Sigmoid colon (tissue), 7 donors: Measurements from ENCODE around the gene RNF39. TPM values are rescaled to one million over a fixed set of nuclear protein-coding genes. Genes with fewer than 3 reads are reported as not detected.

ENCODE experiments used
- DNase-seq: peaks from one replicate; pipeline ENCODE4 v3.0.0-alpha.2; 2019
- H3K27ac ChIP-seq, 4 donors: fragments of 200-600 bp; sonication (generic); one replicate each; pipeline ENCODE4 v1.5.1; 2016 to 2019; ENCODE audit warnings: mild to moderate bottlenecking in 1 of 4
- H3K27me3 ChIP-seq, 3 donors: fragments of 200-600 bp; sonication (generic); one replicate each; pipeline ENCODE4 v1.5.1; 2019; ENCODE audit warnings: mild to moderate bottlenecking in 1 of 3
- H3K36me3 ChIP-seq, 4 donors: fragments of 200-600 bp; sonication (generic); one replicate each; pipeline ENCODE4 v1.5.1; 2016 to 2019
- H3K4me1 ChIP-seq, 4 donors: fragments of 200-600 bp; sonication (generic); one replicate each; pipeline ENCODE4 v1.5.1; 2017 to 2019
- H3K4me3 ChIP-seq, 4 donors: fragments of 200-600 bp; sonication (generic); one replicate each; pipeline ENCODE4 v1.5.1; 2017 to 2019; ENCODE audit warnings: mild to moderate bottlenecking in 2 of 4, moderate library complexity in 1 of 4
- H3K9me3 ChIP-seq, 4 donors: fragments of 200-600 bp in 3 of 4; sonication (generic) in 3 of 4; one replicate each; pipeline versions ENCODE4 v1.5.1 to v1.6.1; 2013 to 2019
- CTCF ChIP-seq, 4 experiments: fragments of 450-650 bp in 3 of 4; fragments of 200-600 bp in 1 of 4; IDR thresholded peaks; one replicate each; pipeline ENCODE4 v1.5.1; 2016 to 2019; ENCODE audit warnings: antibody characterized with exemption in 4 of 4, mild to moderate bottlenecking in 3 of 4, moderate library complexity in 2 of 4
- EP300 ChIP-seq, 4 donors: sonication (generic); formaldehyde crosslinking; IDR thresholded peaks; one replicate each; pipeline ENCODE4 v1.6.1; 2017; ENCODE audit warnings: antibody characterized with exemption in 4 of 4
- POLR2A ChIP-seq, 2 donors: fragments of 450-650 bp; IDR thresholded peaks; one replicate each; pipeline ENCODE4 v1.6.1; 2016; ENCODE audit warnings: antibody characterized with exemption in 2 of 2, mild to moderate bottlenecking in 2 of 2, moderate library complexity in 2 of 2
- POLR2AphosphoS5 ChIP-seq, 4 donors: sonication (generic); formaldehyde crosslinking; IDR thresholded peaks; one replicate each; pipeline ENCODE4 v1.6.1; 2017; ENCODE audit warnings: antibody characterized with exemption in 4 of 4
- WGBS, 2 donors: extraction: QIAGEN DNeasy Blood & Tissue Kit; methylation state at CpG; one replicate each; pipeline ENCODE4 v1.1.7; 2013; 5-methylcytosine and 5-hydroxymethylcytosine counted together
- intact Hi-C: fragments of 100-400 bp; cut with DNase I; formaldehyde crosslinking; loops from one replicate; pipeline ENCODE4 v1.15.1; 2023
- polyA plus RNA-seq, 3 donors: library from polyadenylated mRNA; stranded (reverse); fragments of 200-250 nt; gene quantifications; one replicate each; pipeline ENCODE4 v1.2.3, GENCODE V29; 2013
- total RNA-seq, 4 donors: library from RNA; depleted of rRNA; stranded (reverse); fragments of >200 nt; gene quantifications; one replicate each; pipeline ENCODE4 v1.1.0, GENCODE V29; 2016
- donor health status: healthy with polysubstance abuse.
- donor health status: Bipolar disorder and iron deficiency.
- donor health status: healthy.

The RNF39 gene
- total and polyA plus RNA-seq, 7 donors: 0.44 to 2.3 (median 0.60) TPM; not detected in 4

GRCh38 chr6:30097902-30098768 is 22.6 kb upstream of the RNF39 start:
- TF ChIP-seq POLR2AphosphoS5 (IDR thresholded peaks at IDR 0.05) (no peak), EP300 (IDR thresholded peaks at IDR 0.05) (no peak), POLR2A (IDR thresholded peaks at IDR 0.05) (no peak), CTCF (IDR thresholded peaks at IDR 0.05) (no peak)
- Histone ChIP-seq H3K27ac (no peak overlapping the region), H3K4me3 (no peak overlapping the region), H3K36me3 (no peaks in the 10 kb centered on the region), H3K27me3 (peaks cover 24 to 80% (median 49%) of the 10 kb centered on the region in 3 donors), H3K4me1 (peaks cover 0 to 29% (median 26%) of the 10 kb centered on the region in 4 donors), H3K9me3 (no peaks in the 10 kb centered on the region)
- intact Hi-C loops: no loop called here
- 49 to 63% methylated on average over 4 of the region's 4 CpGs for WGBS, 2 donors
- no peak for DNase-seq

GRCh38 chr6:30096829-30097228 is 21.3 kb upstream of the RNF39 start:
- H3K27ac ChIP-seq: no peak overlapping the region
- no peak overlapping the region for H3K4me3 ChIP-seq
- peaks cover 26 to 93% (median 58%) of the 10 kb centered on the region in 3 donors for H3K27me3 ChIP-seq
- TF ChIP-seq POLR2A (IDR thresholded peaks at IDR 0.05) (no peak), POLR2AphosphoS5 (IDR thresholded peaks at IDR 0.05) (no peak), CTCF (IDR thresholded peaks at IDR 0.05) (no peak), EP300 (IDR thresholded peaks at IDR 0.05) (no peak)
- peaks cover 0 to 18% (median 16%) of the 10 kb centered on the region in 4 donors for H3K4me1 ChIP-seq
- H3K9me3 ChIP-seq: no peaks in the 10 kb centered on the region
- no peaks in the 10 kb centered on the region for H3K36me3 ChIP-seq
- 44 to 46% methylated on average over 1 of the region's 1 CpG for WGBS, 2 donors
- no peak for DNase-seq
- intact Hi-C loops: no loop called here

GRCh38 chr6:30093951-30094661 is 18.5 kb upstream of the RNF39 start:
- Histone ChIP-seq H3K27ac (no peak overlapping the region), H3K36me3 (no peaks in the 10 kb centered on the region), H3K4me3 (no peak overlapping the region), H3K27me3 (peaks cover 13 to 93% (median 51%) of the 10 kb centered on the region in 3 donors), H3K4me1 (no peaks in the 10 kb centered on the region), H3K9me3 (no peaks in the 10 kb centered on the region)
- intact Hi-C loops: no loop called here
- TF ChIP-seq EP300 (IDR thresholded peaks at IDR 0.05) (no peak), POLR2AphosphoS5 (IDR thresholded peaks at IDR 0.05) (no peak), POLR2A (IDR thresholded peaks at IDR 0.05) (no peak), CTCF (IDR thresholded peaks at IDR 0.05) (no peak)
- DNase-seq: no peak
- 61 to 74% methylated on average over 5 of the region's 5 CpGs for WGBS, 2 donors

- Histone ChIP-seq H3K27me3 (peaks cover 5 to 93% (median 41%) of the 10 kb centered on the region in 3 donors), H3K36me3 (no peaks in the 10 kb centered on the region), H3K9me3 (no peaks in the 10 kb centered on the region), H3K27ac (no peak overlapping the region), H3K4me3 (no peak overlapping the region), H3K4me1 (no peaks in the 10 kb centered on the region)
- DNase-seq: no peak
- WGBS, 2 donors: 79 to 80% methylated on average over 6 of the region's 6 CpGs
- no peak for TF ChIP-seq EP300 (IDR thresholded peaks at IDR 0.05)
- no peak for TF ChIP-seq POLR2A (IDR thresholded peaks at IDR 0.05)
- no peak for TF ChIP-seq POLR2AphosphoS5 (IDR thresholded peaks at IDR 0.05)
- no peak for TF ChIP-seq CTCF (IDR thresholded peaks at IDR 0.05)
- intact Hi-C loops: no loop called here
Observed at GRCh38 chr6:30092852-30093543, 17.4 kb upstream of the RNF39 start.
